Lung (tissue), 12 donors: ENCODE results near the gene C16orf92. TPM values are rescaled to one million over a fixed set of nuclear protein-coding genes. Genes with fewer than 3 reads are reported as not detected.

Source experiments
- ATAC-seq: fragments of 200-7000 bp; cut with Tn5 transposase; one replicate; pipeline ENCODE4 v1.9.1; 2020; ENCODE audit warnings: moderate number of reproducible peaks; ENCODE audit not compliant: insufficient read depth, low FRiP score
- DNase-seq, 3 donors: peaks; one replicate each; pipeline ENCODE4 v3.0.0-alpha.2; 2013 to 2017
- H3K27ac ChIP-seq, 2 donors: one replicate each; pipeline ENCODE4 v1.5.1; 2013; ENCODE audit warnings: mild to moderate bottlenecking in 2 of 2, moderate library complexity in 2 of 2, control low read depth in 1 of 2, inconsistent platforms in 1 of 2, low read depth in 1 of 2, low read length in 1 of 2
- H3K27me3 ChIP-seq, 3 donors: one replicate each; pipeline ENCODE4 v1.5.1; 2013; ENCODE audit warnings: low read length in 2 of 3; ENCODE audit not compliant: control insufficient read depth in 3 of 3, insufficient read depth in 3 of 3
- H3K36me3 ChIP-seq, 4 donors: one replicate each; pipeline ENCODE4 v1.5.1; 2013; ENCODE audit warnings: low read length in 4 of 4, mild to moderate bottlenecking in 1 of 4, moderate library complexity in 1 of 4; ENCODE audit not compliant: control insufficient read depth in 4 of 4, insufficient read depth in 4 of 4
- H3K4me1 ChIP-seq, 5 donors: one replicate each; pipeline ENCODE4 v1.5.1; 2013; ENCODE audit warnings: low read length in 5 of 5, mild to moderate bottlenecking in 2 of 5, moderate library complexity in 1 of 5; ENCODE audit not compliant: control insufficient read depth in 5 of 5, insufficient read depth in 5 of 5
- H3K4me3 ChIP-seq: one replicate; pipeline ENCODE4 v1.5.1; 2013; ENCODE audit warnings: mild to moderate bottlenecking, control low read depth, moderate library complexity
- H3K9ac ChIP-seq, 2 donors: one replicate each; pipeline ENCODE4 v1.5.1; 2013; ENCODE audit warnings: low read length in 2 of 2, control low read depth in 1 of 2; ENCODE audit not compliant: insufficient read depth in 1 of 2
- H3K9me3 ChIP-seq, 4 donors: one replicate each; pipeline ENCODE4 v1.5.1; 2013; ENCODE audit warnings: low read length in 3 of 4, mild to moderate bottlenecking in 1 of 4, moderate library complexity in 1 of 4; ENCODE audit not compliant: control insufficient read depth in 4 of 4, insufficient read depth in 3 of 4
- WGBS, 2 donors: extraction: QIAGEN DNeasy Blood & Tissue Kit; methylation state at CpG; one replicate each; pipeline ENCODE4 v1.1.7; 2013; 5-methylcytosine and 5-hydroxymethylcytosine counted together
- polyA plus RNA-seq, 2 donors: library from polyadenylated mRNA; stranded (reverse); fragments of 200-250 nt; gene quantifications; one replicate each; pipeline ENCODE4 v1.2.1, GENCODE V29; 2013
- total RNA-seq, 2 donors: library from RNA; depleted of rRNA in 1 of 2; stranded (reverse); fragments of >200 nt in 1 of 2; gene quantifications; one replicate each; pipeline ENCODE4 v1.2.1, GENCODE V29; 2014 to 2021
- TF ChIP-seq, protein P1 (sequence below): IDR thresholded peaks from 2 replicates; pipeline ENCODE4 v1.5.1; 2012; ENCODE audit warnings: mild to moderate bottlenecking; ENCODE audit errors: control extremely low read depth, extremely low read depth
- donor health status: control.
- donor health status: control.
- donor health status: Bipolar disorder and iron deficiency.
- donor health status: healthy.
- donor health status: DM: yes; HTN: yes; CAD: no.

Gene C16orf92
- total and polyA plus RNA-seq, 4 donors = not detected

DNA sequence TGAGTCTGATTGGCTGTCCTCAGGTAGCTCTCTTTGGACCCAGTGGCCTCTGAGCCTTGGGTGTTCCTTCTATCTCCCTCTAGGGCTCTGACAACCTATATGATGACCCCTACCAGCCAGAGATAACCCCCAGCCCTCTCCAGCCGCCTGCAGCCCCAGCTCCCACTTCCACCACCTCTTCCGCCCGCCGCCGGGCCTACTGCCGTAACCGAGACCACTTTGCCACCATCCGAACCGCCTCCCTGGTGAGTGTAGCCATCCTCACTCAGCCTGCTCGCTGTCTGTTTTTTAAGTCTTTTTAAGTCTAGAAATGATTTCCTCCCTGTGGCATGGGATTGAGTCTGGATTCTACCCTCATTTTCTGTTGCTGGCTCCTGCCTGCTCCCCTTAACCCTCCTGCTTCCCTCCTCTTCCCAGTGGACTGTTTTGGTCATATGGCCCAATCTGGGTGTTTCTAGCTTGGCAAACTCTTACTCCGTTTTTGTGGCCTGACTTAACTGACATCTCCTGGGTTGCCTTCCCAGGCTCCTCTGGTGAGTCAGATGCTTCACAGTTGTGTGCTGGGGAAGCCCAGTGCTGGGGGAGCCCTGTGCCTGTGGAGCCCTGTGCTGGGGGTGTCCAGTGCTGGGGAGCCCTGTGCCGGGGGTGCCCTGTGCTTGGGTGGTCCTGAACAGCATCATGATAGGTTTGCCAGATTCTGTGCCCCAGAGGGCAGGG is 39.4 kb upstream of the C16orf92 start:
- Histone ChIP-seq H3K27ac (peak overlapping the region in 1 of 2 donors; percentile 57), H3K36me3 (peaks cover 39 to 85% (median 78%) of the 10 kb centered on the region in 4 donors), H3K27me3 (no peaks in the 10 kb centered on the region), H3K9ac (no peak overlapping the region), H3K9me3 (no peaks in the 10 kb centered on the region), H3K4me1 (peaks cover 0 to 10% (median 0%) of the 10 kb centered on the region in 5 donors), H3K4me3 (no peak overlapping the region)
- DNase-seq (no peak), ATAC-seq (no peak)
- WGBS, 2 donors = 87 to 96% methylated on average over 12 of the region's 12 CpGs
- TF ChIP-seq, protein P1, sequence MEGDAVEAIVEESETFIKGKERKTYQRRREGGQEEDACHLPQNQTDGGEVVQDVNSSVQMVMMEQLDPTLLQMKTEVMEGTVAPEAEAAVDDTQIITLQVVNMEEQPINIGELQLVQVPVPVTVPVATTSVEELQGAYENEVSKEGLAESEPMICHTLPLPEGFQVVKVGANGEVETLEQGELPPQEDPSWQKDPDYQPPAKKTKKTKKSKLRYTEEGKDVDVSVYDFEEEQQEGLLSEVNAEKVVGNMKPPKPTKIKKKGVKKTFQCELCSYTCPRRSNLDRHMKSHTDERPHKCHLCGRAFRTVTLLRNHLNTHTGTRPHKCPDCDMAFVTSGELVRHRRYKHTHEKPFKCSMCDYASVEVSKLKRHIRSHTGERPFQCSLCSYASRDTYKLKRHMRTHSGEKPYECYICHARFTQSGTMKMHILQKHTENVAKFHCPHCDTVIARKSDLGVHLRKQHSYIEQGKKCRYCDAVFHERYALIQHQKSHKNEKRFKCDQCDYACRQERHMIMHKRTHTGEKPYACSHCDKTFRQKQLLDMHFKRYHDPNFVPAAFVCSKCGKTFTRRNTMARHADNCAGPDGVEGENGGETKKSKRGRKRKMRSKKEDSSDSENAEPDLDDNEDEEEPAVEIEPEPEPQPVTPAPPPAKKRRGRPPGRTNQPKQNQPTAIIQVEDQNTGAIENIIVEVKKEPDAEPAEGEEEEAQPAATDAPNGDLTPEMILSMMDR = no peak

DNA sequence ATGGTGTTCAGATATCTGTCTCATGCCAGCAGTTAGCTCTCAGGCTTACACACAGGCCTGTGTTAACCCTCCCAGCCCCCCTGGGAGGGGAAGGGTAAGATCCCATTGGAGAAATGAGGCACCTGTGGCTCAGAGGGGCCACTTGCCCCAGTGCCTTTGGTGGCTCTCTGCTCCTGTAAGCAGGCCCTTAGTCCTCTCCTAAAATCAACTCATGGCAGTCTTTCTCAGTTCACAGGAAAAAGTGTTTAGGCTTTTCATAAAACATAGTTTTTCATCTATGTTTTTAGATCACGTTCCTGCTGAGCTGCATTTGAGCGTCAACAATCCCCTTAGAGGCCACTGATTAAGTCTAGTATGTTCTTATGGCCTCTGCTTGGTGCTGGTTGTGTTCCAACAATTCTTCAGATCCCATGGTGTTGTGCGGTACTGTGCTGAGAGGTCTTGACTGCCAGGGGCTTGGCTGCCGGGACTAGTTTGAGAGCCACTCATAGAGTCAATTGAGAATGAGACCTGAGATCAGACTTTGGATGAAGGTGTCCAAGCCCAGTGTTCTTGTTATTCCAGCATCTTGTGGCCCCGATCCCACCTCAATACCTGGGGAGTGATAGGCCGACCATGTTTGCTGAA is 38.7 kb upstream of the C16orf92 start:
- TF ChIP-seq, protein P1 = no peak
- DNase-seq (no peak), ATAC-seq (no peak)
- H3K36me3 ChIP-seq = peaks cover 39 to 85% (median 77%) of the 10 kb centered on the region in 4 donors
- WGBS, 2 donors = 71 to 91% methylated on average over 6 of the region's 6 CpGs
- H3K27me3 ChIP-seq = no peaks in the 10 kb centered on the region
- H3K27ac ChIP-seq = peak overlapping the region in 1 of 2 donors; percentile 57
- no peak overlapping the region for H3K4me3 ChIP-seq
- H3K9me3 ChIP-seq = no peaks in the 10 kb centered on the region
- no peak overlapping the region for H3K9ac ChIP-seq
- peaks cover 0 to 6% (median 0%) of the 10 kb centered on the region in 5 donors for H3K4me1 ChIP-seq

DNA sequence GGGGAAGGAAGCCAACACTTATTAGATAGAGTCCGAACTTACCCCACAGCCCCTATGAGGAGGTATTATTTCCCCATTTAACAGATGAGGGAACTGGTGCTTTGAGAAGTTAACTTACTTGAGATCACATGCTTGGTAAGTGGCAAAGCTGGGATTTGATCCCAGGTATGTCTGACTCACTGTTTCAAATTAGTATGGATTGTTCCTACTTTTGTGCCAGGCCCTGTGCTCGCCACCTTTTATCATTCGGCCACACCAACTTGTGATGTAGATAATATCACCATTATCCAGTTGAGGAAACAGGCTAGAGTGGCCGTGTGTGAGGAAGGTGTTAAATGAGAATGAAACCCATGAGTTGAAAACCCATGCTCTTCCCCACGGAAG is 38.2 kb upstream of the C16orf92 start:
- H3K4me3 ChIP-seq = no peak overlapping the region
- H3K36me3 ChIP-seq = peaks cover 41 to 84% (median 74%) of the 10 kb centered on the region in 4 donors
- 78% methylated on average over 5 of the region's 5 CpGs for WGBS, 2 donors
- DNase-seq (no peak), ATAC-seq (no peak)
- TF ChIP-seq, protein P1 = no peak
- H3K4me1 ChIP-seq = peaks cover 0 to 6% (median 0%) of the 10 kb centered on the region in 5 donors
- peak overlapping the region in 1 of 2 donors; percentile 37 for H3K27ac ChIP-seq
- no peaks in the 10 kb centered on the region for H3K27me3 ChIP-seq
- H3K9ac ChIP-seq = no peak overlapping the region
- H3K9me3 ChIP-seq = no peaks in the 10 kb centered on the region
